Activated effector memory CD4-positive, alpha-beta T cell treated with anti-CD3 and anti-CD28 coated beads, Interleukin-2, amount 50 U/mL, for 16 hours (primary cell): Measurements from ENCODE around the gene PIK3CA.
A peak's percentile ranks its signal among the peaks of the same experiment; 100 is the strongest.
"Not testable (repeated sequence)": the region's sequence is repeated elsewhere in the genome, so short reads cannot be mapped to it uniquely, and the experiment has no call there.

ENCODE experiments used
- DNase-seq: peaks from one replicate; pipeline ENCODE4 v3.0.0-alpha.2; 2020

PIK3CA gene

DNA sequence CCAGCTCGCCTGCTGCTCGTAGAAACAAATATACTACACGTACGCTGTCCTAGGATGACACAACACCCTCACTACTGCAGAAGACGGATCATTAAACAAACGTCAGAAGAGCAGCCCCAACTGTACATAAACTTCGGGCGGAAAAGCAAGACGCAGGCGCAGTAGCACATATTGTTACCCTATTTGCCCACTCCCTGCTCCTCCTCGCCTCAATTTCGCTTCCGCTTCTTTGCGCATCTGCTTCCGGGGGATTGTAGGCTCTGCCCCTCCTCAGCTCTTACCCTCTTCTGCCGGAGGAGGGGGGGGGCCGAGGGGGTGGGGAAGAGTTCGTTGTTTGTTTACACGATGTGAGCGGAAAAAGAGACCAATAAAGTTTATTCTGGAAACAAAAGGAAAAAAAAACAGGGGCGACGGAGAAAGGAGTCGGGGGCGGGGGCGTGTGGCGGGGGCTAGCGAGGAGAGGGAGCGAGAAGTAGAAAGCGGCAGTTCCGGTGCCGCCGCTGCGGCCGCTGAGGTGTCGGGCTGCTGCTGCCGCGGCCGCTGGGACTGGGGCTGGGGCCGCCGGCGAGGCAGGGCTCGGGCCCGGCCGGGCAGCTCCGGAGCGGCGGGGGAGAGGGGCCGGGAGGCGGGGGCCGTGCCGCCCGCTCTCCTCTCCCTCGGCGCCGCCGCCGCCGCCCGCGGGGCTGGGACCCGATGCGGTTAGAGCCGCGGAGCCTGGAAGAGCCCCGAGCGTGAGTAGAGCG, at the start of gene PIK3CA:
Gene PIK3CA (plus strand): TSS at position 485 of the 743 bp plus-strand sequence. CDS start 50,469 bp downstream, outside the sequence.
- peak; percentile 97 for DNase-seq

DNA sequence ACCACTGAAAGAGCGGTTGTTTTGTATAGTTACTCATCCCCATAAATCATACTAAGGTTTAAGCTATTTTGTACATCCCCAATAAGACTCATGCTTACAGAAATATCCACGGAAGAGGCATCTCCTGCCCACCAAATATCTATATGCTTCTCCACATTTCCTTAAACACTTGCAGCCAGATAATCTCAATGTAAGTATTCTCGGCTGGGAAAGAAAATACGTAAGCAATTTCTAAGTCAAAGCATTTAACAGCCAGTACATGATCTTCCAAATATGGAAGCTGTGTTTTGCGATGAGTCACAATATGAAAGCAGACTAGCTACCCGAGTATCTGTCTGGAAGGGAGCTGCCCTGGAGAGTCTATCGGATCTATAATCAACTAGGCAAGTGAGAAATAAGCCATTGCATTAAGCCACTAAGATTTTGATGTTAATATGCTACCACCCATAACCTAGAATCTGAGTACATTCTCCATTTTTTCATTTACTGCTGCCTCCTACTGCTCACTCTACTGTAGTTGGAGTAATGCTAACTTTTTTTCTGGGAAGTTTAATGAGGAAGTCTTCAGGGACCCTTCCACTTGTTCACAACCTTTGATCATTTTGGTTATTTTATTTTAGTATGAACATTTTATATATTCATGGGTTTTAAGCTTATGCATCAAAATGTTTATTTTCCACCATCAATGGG, 49.6 kb upstream of the PIK3CA start:
- DNase-seq = no peak

DNA sequence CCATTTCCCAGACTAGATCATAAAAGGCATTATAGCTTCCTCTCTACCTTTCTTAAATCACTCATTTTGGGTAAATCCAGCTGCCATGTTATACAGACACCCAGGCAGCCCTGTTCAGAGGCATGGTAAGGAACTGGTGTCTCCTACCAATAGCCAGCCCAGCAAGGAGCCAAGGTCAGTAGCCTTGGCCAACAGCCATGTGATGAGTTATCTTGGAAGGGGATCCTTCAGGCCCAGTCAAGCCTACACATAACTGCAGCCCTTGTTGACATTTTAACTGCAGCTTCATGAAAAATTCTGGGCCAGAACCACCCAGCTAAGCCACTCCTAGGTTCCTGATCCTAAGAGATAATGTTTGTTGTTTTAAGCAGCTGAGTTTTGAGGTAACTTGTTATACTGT, 47.5 kb upstream of the PIK3CA start:
- no peak for DNase-seq

DNA sequence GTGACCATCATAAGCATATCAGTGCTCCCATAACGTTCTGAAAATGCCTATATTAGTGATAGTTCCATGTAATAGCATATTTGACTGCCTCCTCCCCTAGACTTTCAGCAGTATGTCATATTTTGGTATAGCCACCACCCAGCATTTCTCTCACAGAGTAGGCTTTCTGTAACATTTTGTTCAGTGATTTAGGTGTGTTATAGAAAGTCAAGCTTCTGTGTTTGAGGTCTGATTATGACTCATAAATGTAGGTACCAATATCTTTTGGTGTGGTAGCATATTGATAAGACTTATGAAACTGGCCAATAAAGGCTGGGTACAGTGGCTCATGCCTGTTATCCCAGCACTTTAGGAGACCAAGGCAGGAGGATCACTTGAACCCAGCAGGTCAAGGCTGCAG, 42.3 kb upstream of the PIK3CA start:
- DNase-seq = no peak

DNA sequence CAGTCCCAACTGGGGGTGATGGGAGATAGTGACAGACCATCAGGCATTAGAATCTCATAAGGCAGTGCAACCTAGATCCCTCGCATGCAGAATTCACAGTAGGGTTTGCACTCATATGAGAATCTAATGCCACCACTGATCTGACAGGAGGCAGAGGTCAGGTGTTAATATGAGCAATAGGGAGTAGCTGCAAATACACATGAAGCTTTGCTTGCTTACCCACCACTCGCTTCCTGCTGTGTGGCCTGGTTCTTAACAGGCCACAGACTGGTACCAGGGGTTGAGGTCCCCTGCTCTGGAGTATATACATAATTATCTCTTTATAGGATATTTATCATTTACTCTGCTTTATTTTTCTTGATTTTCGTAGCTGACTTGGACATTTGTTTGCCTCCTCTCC, 40.5 kb upstream of the PIK3CA start:
- DNase-seq = no peak

DNA sequence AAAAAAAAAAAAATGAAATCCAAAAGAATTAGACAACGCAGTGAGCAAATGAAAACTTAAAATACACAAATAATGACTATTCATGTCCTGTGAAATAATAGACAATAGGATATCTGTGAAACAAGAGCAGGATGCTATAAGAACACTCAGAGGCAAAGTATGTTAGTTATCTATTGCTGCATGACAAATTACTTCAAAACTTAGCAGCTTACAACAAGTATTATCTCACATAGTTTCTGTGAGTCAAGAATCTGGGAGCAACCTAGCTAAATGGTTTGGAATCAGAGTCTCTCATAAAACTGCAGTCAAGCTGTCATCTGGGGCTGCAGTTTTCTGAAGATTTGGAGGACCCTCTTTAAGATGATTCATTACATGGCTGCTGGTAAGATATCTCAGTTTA, 40.1 kb upstream of the PIK3CA start:
- no peak for DNase-seq

DNA sequence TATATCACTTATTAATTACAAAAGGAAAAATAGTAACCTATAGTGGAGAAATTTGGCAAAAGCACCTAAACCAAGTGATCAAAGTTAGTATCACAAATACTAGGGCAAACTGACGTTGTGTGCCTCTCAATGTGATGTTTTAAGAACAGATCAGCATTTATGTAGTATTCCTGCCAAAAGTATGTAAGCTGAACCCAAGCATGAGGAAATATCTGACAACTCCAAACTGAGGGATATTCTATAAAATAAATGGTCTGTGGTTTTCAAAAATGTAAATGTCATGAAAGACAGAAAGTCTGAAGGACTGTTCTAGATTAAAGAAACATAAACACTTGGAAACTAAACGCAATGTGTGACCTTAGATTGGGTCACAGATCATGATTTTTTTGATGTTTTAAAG, 34.3 kb upstream of the PIK3CA start:
- no peak for DNase-seq

DNA sequence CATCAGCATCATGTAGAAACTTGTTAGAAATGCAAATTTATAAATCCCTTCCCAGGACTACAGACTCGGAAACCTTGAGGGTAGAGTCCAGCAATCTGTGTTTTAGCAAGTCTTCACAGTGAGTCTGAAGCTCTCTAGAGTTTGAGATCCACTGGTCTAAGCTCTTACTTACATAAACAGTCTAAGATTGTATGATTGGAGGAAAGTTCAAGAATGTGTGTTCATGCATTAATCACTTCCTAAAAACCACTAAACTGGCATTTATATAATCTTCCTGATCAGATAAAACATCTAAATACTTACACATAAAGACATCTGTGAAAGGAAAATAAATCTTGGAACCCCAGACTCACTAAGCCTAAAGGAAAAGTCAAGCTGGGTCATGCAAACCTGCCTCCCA, 32.7 kb upstream of the PIK3CA start:
- DNase-seq = not testable (repeated sequence)

DNA sequence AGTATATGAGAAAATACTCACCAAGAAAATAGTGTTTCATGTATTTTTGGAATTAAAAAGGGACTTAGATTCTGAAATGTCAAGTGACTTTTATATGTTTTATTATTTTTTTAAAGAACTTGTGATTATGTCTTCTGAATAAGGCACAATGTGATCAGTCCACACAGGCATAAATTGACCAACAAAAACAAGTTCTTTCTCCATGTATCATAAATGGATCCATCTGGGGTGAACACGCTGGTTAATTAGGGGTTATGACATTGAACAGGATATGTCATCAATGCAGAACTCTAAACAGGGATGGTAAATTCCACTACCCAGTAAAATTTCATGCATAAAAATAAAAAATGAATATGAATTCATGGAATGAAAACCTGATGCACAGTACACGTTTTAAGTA, 31.3 kb upstream of the PIK3CA start:
- no peak for DNase-seq

DNA sequence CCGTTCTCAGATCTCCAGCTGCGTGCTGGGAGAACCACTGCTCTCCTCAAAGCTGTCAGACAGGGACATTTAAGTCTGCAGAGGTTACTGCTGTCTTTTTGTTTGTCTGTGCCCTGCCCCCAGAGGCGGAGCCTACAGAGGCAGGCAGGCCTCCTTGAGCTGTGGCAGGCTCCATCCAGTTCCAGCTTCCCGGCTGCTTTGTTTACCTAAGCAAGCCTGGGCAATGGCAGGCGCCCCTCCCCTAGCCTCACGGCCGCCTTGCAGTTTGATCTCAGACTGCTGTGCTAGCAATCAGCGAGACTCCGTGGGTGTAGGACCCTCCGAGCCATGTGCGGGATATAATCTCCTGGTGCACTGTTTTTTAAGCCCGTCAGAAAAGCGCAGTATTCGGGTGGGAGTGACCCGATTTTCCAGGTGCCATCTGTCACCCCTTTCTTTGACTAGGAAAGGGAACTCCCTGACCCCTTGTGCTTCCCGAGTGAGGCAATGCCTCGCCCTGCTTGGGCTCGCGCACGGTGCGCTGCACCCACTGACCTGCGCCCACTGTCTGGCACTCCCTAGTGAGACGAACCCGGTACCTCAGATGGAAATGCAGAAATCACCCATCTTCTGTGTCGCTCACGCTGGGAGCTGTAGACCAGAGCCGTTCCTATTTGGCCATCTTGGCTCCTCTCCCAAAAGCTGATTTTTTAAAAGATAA, 15.8 kb upstream of the PIK3CA start:
- DNase-seq = not testable (repeated sequence)

DNA sequence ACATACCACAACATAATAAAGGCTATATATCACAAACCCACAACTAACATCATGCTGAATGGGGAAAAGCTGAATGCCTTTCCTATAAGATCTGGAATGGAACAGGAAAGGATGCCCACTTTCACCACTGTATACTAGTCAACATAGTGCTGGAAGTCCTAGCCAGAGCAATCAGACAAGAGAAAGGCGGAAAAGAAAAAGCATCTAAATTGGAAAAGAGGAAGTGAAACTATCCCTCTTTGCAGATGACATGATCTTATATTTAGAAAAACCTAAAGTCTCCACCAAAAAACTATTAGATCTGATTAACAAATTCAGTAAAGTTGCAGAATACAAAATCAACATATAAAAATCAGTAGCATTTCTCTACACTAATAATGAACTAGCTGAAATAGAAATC, 14.6 kb upstream of the PIK3CA start:
- DNase-seq = no peak

DNA sequence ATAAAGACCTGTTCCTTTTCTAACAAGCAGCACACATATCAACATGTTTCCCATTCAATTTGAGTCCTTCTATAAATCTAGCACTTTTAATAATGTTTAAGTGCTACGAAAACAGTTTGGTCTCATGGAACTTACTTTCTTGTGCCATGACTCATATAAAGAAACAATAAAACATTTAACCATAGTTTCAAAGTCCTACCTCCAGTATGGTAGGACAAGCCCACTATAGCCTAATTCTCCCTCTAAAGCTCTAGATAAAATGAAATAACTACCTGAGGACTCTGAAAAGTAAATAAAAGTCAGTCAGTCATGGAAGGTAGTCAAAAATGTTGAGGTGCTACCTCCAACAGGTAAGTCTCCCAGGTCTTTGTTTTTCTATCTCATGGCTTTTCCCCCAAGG, 12.0 kb upstream of the PIK3CA start:
- no peak for DNase-seq

DNA sequence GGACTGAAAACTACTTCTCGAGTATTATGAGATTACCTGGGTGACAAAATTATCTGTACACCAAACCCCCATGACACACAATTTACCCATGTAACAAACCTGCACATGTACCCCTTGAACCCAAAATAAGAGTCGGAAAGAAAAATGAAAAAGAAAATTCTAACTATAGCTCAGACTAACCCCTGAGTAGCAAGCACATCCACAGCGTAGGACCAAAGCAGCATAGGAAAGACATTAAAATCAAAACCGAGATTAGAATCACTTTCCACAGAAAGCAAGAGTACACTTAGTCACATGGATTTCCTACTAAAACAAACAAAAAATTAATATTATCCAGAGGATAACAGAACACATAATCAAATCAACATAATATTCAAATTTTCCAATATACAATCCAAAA, 6.3 kb upstream of the PIK3CA start:
- DNase-seq = no peak

DNA sequence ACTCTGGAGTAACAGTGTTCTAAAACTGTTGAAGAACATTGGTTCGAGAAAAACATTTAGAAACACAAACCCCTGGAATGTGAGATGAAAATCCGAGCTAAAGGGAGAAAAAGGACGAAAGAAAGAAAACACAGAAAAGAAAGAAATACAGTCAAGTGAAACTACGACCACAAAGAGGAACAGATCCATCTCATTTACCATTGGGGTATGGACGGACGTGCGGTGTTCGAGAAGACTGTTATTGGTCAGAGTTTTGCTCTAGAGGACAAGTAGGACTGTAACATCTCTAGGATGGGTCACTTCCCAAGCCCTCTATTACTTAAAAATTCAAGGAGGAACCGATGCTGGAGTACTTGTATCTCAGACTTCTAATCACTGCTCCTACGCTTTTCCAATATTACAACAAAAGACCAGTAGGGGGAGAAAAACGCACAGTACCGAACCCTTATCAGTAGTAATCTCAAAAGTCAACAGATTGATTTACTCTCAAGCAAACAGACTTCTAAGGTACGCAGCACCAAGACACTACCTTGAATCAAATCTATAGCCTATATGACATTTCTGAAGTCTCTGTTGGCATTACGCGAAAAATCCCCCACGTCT, 1.1 kb upstream of the PIK3CA start:
- no peak for DNase-seq

DNA sequence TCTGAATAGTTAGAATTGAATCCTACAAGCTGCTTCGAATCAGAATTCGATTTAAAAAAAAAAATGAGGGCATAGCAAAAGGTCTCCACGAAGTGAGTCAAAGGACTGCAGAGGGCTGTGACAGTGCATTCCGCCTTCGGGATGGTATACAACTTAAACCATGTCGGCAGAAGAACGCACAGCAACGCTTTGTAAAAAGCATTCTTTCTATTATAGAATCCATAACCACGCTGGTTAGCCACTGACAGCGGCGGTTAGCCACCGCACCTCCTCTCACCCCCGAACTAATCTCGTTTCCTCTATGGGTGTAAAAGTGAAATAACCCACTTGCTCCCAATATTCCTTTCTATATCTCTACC, 664 bp upstream of the PIK3CA start:
- DNase-seq = peak; percentile 89

DNA sequence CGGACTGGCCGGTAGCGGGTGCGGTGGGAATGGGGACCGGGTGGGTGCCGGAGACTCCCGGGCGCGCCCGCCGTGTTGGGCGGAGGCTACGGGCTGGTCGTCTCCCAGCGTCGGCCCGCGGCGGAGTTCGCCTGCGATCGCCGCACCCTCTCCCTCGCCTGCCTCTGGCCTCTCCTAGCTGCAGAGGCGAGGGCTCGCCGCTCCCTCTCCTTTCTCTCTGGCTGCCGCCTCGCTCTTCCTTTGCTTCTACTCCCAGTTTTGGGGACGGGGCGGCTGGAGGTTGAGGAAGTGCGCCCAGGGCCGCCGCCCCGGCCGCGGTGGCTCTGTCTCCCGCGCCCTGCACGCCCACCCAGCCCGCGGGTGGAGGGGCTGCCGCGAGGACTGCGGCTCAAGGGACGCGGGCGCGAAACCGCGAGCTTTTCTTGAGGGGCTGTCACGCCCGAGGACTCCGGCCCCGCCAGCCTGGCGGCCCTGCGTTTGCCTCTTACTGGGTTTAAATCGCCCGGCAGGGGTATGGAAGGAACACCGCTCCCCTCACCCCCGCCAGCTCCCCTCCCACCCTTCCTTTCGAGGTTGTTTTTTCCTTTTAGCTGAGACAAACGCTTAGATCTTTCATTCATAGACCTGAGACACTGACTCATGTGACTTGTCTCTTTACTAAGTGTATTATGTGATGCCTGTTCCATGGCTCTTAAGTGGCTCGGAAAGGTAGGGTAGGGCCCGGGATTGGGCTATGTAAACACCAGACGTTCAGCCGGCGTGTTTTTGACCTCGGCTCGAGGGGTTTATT, 654 bp downstream of the PIK3CA start:
- DNase-seq = peak; percentile 85

DNA sequence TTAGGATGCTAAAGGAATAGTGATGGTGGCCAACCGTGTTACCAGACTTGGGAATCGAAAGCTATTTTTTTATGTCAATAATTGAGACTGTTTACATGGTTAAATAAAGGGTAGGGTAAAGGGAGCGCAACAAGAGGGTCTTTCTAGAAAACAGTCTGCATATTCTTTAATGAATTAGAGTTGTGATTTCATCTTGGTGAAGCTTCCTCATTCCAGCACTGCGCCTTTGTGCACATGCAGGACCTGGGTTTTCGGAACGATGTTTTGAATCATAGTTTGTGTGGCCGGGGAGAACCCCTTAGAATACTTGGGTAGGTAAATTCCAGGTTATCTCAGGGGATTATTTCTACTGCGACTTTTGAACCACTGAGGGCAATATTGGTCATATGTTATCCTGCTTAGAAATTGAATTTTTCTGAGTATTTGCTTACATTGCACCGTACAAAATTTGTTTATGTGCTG, 1.3 kb downstream of the PIK3CA start:
- DNase-seq = peak; percentile 79

DNA sequence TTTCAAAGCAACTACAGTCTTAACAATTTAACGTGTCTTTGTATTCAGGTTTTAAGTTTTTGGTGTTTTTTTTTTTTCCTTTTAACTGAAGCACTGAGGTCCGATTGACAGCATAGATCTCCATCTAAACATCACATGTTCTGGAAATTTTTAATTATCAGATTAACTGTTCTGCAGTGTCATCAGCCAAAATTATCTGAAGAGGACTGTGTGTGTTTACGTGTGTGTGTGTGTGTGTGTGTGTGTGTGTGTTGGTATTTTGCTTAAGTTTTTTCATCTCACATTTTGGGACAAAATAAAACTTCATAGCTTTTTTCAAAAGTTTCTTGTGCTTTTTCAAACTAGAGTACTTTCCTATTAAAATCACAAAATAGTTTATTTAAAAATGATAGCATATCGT, 1.8 kb downstream of the PIK3CA start:
- no peak for DNase-seq

DNA sequence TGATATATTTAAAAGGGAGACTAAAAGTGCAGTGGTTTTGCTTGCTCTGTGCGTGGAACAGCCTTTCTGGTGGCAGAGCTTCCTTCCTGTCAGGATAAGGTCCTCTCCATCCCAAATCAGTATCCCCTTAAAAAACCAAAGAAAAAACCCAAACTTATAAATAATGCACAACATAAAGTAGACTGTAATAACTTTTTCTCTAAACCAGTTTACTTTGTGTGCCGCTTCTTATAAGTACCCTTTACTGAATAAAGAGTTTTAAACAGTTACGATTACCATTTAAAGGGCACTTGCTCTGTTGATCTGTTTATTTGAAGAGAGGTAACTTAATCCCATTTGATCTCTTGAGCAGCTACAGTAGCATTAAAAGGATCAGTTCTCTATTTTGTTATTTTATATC, 2.5 kb downstream of the PIK3CA start:
- DNase-seq = no peak

DNA sequence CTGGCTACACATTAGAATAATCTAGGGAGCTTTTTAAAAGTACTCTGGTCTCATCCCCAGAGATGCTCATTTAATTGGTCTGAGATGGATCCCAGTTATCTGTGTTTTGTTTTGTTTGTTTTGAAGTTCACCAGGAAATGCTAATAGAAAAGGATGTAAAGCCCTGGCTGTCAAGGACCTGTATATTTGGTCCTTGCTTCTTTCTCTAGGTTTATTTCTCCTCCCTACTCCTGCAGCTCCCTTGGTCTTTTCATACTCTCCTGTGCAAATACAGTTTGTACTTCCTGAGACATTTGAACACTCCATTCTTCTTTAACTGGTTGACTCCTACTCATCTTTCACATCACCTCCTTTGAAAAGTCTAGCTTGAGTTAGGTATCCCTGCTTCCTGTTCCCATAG, 3.3 kb downstream of the PIK3CA start:
- no peak for DNase-seq

DNA sequence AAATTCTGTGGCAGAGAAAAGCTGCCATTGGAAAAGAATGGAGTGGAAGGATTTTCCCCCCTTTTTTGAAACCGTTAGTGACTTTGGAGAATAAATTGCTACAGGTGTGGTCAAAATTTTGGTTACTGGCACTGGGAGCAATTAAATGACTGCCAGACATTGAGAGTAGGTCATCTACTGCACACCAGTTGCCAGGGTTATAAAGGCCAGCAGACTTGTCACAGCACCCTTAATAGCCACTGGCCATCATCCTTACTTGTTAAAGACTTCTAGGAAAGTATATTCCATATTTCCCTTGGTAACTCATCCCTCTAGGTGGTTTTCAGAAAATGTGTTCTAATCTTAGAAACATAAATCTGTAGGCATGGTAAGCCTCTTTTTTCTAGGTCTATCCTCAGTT, 8.0 kb downstream of the PIK3CA start:
- DNase-seq = no peak

DNA sequence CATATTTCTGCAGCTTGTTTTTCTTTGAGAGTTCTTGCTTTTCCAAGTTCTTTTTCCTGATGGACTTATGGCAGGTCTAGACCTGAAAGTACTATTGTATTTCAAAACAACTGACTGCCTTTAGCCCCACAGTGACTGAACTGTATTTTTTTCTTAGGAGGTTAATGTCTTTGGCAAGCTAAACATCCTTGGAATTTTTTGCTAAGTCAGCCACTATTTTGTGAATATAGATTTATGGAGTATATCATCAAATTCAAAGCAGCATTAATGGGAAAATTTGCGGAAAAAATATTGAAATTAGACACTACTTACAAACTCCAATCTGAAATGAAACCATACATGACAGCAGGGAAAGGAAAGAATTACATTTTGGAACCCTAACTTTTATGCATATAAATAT, 8.6 kb downstream of the PIK3CA start:
- DNase-seq = no peak
